HepG2 (cell line): ENCODE measurements around the gene SLC66A3. TPM values are rescaled to one million over a fixed set of nuclear protein-coding genes. Genes with fewer than 3 reads are reported as not detected.

Experiments
- CSRNP1 ChIP-seq: sonication (generic); formaldehyde crosslinking; IDR thresholded peaks from 2 replicates; pipeline ENCODE4 v1.8.1; 2023; ENCODE audit warnings: mild to moderate bottlenecking, missing genetic modification reagents
- HNF4A ChIP-seq: sonication (generic); formaldehyde crosslinking; IDR thresholded peaks from 2 replicates; pipeline ENCODE4 v1.4.0; 2020; ENCODE audit warnings: missing genetic modification reagents
- POLR2AphosphoS5 ChIP-seq: IDR thresholded peaks from 2 replicates; pipeline ENCODE4 v1.6.1; 2012; ENCODE audit warnings: low read depth, low read length
- RBM22 ChIP-seq: fragments of 200-400 bp; formaldehyde crosslinking; optimal IDR thresholded peaks from 2 replicates; pipeline ENCODE3; 2017; ENCODE audit warnings: mild to moderate bottlenecking, low read length, moderate library complexity
- SATB2 ChIP-seq: sonication (generic); formaldehyde crosslinking; IDR thresholded peaks from 2 replicates; pipeline ENCODE4 v1.5.0; 2020; ENCODE audit warnings: missing genetic modification reagents
- ZNF607 ChIP-seq: sonication (generic); formaldehyde crosslinking; IDR thresholded peaks from 2 replicates; pipeline ENCODE4 v1.5.1; 2020; ENCODE audit warnings: missing genetic modification reagents, mild to moderate bottlenecking, borderline replicate concordance
- ZNF770 ChIP-seq: sonication (generic); formaldehyde crosslinking; IDR thresholded peaks from 2 replicates; pipeline ENCODE4 v1.5.0; 2020; ENCODE audit warnings: mild to moderate bottlenecking, missing genetic modification reagents
- ZNF788 ChIP-seq: sonication (generic); formaldehyde crosslinking; IDR thresholded peaks from 2 replicates; pipeline ENCODE4 v1.5.0; 2020; ENCODE audit warnings: mild to moderate bottlenecking, missing genetic modification reagents, borderline replicate concordance
- polyA plus RNA-seq, 8 experiments: library from polyadenylated mRNA; depleted of rRNA in 3 of 8; stranded (reverse) in 7 of 8; unstranded in 1 of 8; fragments of >200 nt; fragmentation: Illumina TruSeq in 4 of 8; extraction: Trizol in 4 of 8; gene quantifications; 2 replicates each; pipeline versions ENCODE4 v1.2.1 to v1.2.3, GENCODE V29; 2011 to 2016; ENCODE audit warnings: low read depth in 4 of 8, missing spikeins in 1 of 8, mixed read lengths in 1 of 8; ENCODE audit not compliant: insufficient read depth in 1 of 8
- total RNA-seq, 5 experiments: library from RNA; depleted of rRNA; stranded (reverse); fragments of >200 nt; fragmentation: Illumina TruSeq; extraction: Trizol; gene quantifications; 2 replicates each; pipeline ENCODE4 v1.2.3, GENCODE V29; 2016; ENCODE audit warnings: low read depth in 1 of 5
- TF ChIP-seq, protein P1 (sequence below): IDR thresholded peaks from 2 replicates; pipeline ENCODE4 v1.6.1; 2016; ENCODE audit warnings: low read depth, borderline replicate concordance

The SLC66A3 gene
- total and polyA plus RNA-seq, 2 of the 13 experiments (the other 11 are each of a cell fraction or from before 2014, with no cell fraction given), result 2.2 to 3.7 TPM

- TF ChIP-seq CSRNP1 (CRISPR knock-in tag) (no peak), HNF4A (0 out of 2 replicates have a peak, but pooled peaks have one; percentile 19), RBM22 (peak; percentile 99), ZNF788 (CRISPR knock-in tag) (no peak), ZNF770 (no peak), POLR2AphosphoS5 (peak; percentile 20; the same call in 1 of the 2 replicates), SATB2 (CRISPR knock-in tag) (no peak), ZNF607 (no peak)
- TF ChIP-seq, protein P1, sequence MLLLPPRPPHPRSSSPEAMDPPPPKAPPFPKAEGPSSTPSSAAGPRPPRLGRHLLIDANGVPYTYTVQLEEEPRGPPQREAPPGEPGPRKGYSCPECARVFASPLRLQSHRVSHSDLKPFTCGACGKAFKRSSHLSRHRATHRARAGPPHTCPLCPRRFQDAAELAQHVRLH (CRISPR knock-in tag), result no peak
- TF ChIP-seq, all 625 proteins: peak for 8
Observed at GRCh38 chr2:11177871-11178690, 22.8 kb downstream of the SLC66A3 start (continued).
